Hepatocyte (in vitro differentiated cells): ENCODE data around the gene PTPN6.

ENCODE experiments used
- CTCF ChIP-seq: fragments of 200-600 bp; sonication (generic); IDR thresholded peaks from 2 replicates; pipeline ENCODE4 v1.5.1; 2016; ENCODE audit warnings: antibody characterized with exemption, mild to moderate bottlenecking; ENCODE audit not compliant: poor library complexity
- EZH2 ChIP-seq: fragments of 200-600 bp; sonication (generic); IDR thresholded peaks from 2 replicates; pipeline ENCODE4 v1.6.1; 2016; ENCODE audit warnings: antibody characterized with exemption, mild to moderate bottlenecking, borderline replicate concordance
- EZH2phosphoT487 ChIP-seq: fragments of 200-600 bp; sonication (generic); IDR thresholded peaks from one replicate; pipeline ENCODE4 v1.6.1; 2018; ENCODE audit warnings: antibody characterized with exemption, mild to moderate bottlenecking, low read depth, moderate library complexity; ENCODE audit not compliant: unreplicated experiment, severe bottlenecking

GRCh38 chr12:6936194-6936635, 14.9 kb upstream of the PTPN6 start:
- TF ChIP-seq CTCF, result no peak
- no peak for TF ChIP-seq EZH2phosphoT487
- TF ChIP-seq EZH2, result no peak
